IMR-90 (cell line): ENCODE data around the gene KCNQ2. TPM values are rescaled to one million over a fixed set of nuclear protein-coding genes. Genes with fewer than 3 reads are reported as not detected.

Experiments
- ATAC-seq: fragments of 200-7000 bp; cut with Tn5 transposase; 2 replicates; pipeline ENCODE4 v1.9.1; 2020; ENCODE audit warnings: low read depth, mild to moderate bottlenecking, moderate library complexity
- BruUV-seq: library from RNA; stranded (reverse); fragments of 400-500 nt; replicated peaks from 2 replicates; lab custom pipeline; 2021; lab: Mats Ljungman, UMichigan
- CTCF ChIA-PET: fragments of 300-600 bp; formaldehyde crosslinking; extraction: SDS; loops from one replicate; lab custom pipeline; 2021; ENCODE audit warnings: antibody characterized with exemption; lab: Yijun Ruan, JAX
- POLR2A ChIA-PET: fragments of 300-600 bp; sonication (Branson Sonifier 250); formaldehyde crosslinking; loops from one replicate; lab custom pipeline; 2022; ENCODE audit warnings: antibody characterized with exemption; ENCODE audit not compliant: unreplicated experiment; lab: Charles Lee
- DNase-seq: peaks from one replicate; pipeline ENCODE4 v3.0.0; 2013
- H2AFZ ChIP-seq: replicated peaks from 2 replicates; pipeline ENCODE3; 2013; ENCODE audit warnings: low read length, mild to moderate bottlenecking; ENCODE audit not compliant: poor library complexity
- H2AK5ac ChIP-seq: 2 replicates; pipeline ENCODE4 v1.6.1; 2013; ENCODE audit warnings: low read depth, low read length, inconsistent platforms
- H2AK9ac ChIP-seq: replicated peaks from 2 replicates; pipeline ENCODE3; 2013; ENCODE audit warnings: mild to moderate bottlenecking, low read depth, low read length, moderate library complexity; ENCODE audit not compliant: poor library complexity
- H2BK120ac ChIP-seq: 2 replicates; pipeline ENCODE4 v1.6.1; 2013; ENCODE audit warnings: low read depth, low read length, inconsistent platforms
- H2BK15ac ChIP-seq: 3 replicates; pipeline ENCODE4 v1.6.1; 2013; ENCODE audit warnings: low read depth, low read length, inconsistent platforms
- H2BK20ac ChIP-seq: 2 replicates; pipeline ENCODE4 v1.6.1; 2013; ENCODE audit warnings: low read depth, mild to moderate bottlenecking, inconsistent platforms, low read length, moderate library complexity
- H2BK5ac ChIP-seq: 2 replicates; pipeline ENCODE4 v1.6.1; 2013; ENCODE audit warnings: mild to moderate bottlenecking, low read depth, low read length, inconsistent platforms; ENCODE audit not compliant: poor library complexity, severe bottlenecking
- H3K14ac ChIP-seq: replicated peaks from 2 replicates; pipeline ENCODE4 v1.6.1; 2013; ENCODE audit warnings: low read depth, low read length, inconsistent platforms
- H3K18ac ChIP-seq: 2 replicates; pipeline ENCODE4 v1.6.1; 2013; ENCODE audit warnings: low read depth, low read length, control low read depth
- H3K23ac ChIP-seq: 2 replicates; pipeline ENCODE4 v1.6.1; 2013; ENCODE audit warnings: low read depth, low read length, inconsistent platforms
- H3K27ac ChIP-seq: 2 replicates; pipeline ENCODE4 v1.5.1; 2013; ENCODE audit warnings: mild to moderate bottlenecking, control low read depth, low read length; ENCODE audit not compliant: insufficient read depth
- H3K27me3 ChIP-seq: 2 replicates; pipeline ENCODE4 v1.6.1; 2013; ENCODE audit warnings: low read length; ENCODE audit not compliant: control insufficient read depth, insufficient read depth
- H3K36me3 ChIP-seq: 2 replicates; pipeline ENCODE4 v1.6.1; 2013; ENCODE audit warnings: low read length, mixed read lengths; ENCODE audit not compliant: control insufficient read depth, insufficient read depth
- H3K4ac ChIP-seq: 2 replicates; pipeline ENCODE4 v1.6.1; 2013; ENCODE audit warnings: low read depth, low read length, inconsistent platforms
- H3K4me1 ChIP-seq: 2 replicates; pipeline ENCODE4 v1.6.1; 2013; ENCODE audit warnings: low read length, mixed read lengths; ENCODE audit not compliant: control insufficient read depth, insufficient read depth
- H3K4me2 ChIP-seq: 2 replicates; pipeline ENCODE4 v1.6.1; 2013; ENCODE audit warnings: low read depth, mild to moderate bottlenecking, control low read depth, low read length, moderate library complexity
- H3K4me3 ChIP-seq: 2 replicates; pipeline ENCODE4 v1.5.1; 2013; ENCODE audit warnings: low read depth, mild to moderate bottlenecking, control low read depth, low read length, moderate library complexity; ENCODE audit not compliant: insufficient read depth
- H3K56ac ChIP-seq: 2 replicates; pipeline ENCODE4 v1.6.1; 2013; ENCODE audit warnings: low read length, inconsistent platforms; ENCODE audit not compliant: insufficient read depth; ENCODE audit errors: extremely low read depth
- H3K79me1 ChIP-seq, 2 experiments: 2 replicates each; pipeline ENCODE4 v1.6.1; 2013; ENCODE audit warnings: low read length in 2 of 2, inconsistent platforms in 1 of 2, low read depth in 1 of 2
- H3K9ac ChIP-seq: 2 replicates; pipeline ENCODE4 v1.6.1; 2013; ENCODE audit warnings: low read depth, low read length, control low read depth
- H3K9me1 ChIP-seq: 2 replicates; pipeline ENCODE4 v1.6.1; 2013; ENCODE audit warnings: low read length, inconsistent platforms; ENCODE audit not compliant: insufficient read depth
- H3K9me3 ChIP-seq: 2 replicates; pipeline ENCODE4 v1.6.1; 2013; ENCODE audit warnings: low read length; ENCODE audit not compliant: control insufficient read depth, insufficient read depth
- H4K20me1 ChIP-seq: 2 replicates; pipeline ENCODE4 v1.6.1; 2013; ENCODE audit warnings: low read length, inconsistent platforms; ENCODE audit not compliant: insufficient read depth
- H4K5ac ChIP-seq: 2 replicates; pipeline ENCODE4 v1.6.1; 2013; ENCODE audit warnings: mild to moderate bottlenecking, low read depth, low read length, control low read depth
- H4K8ac ChIP-seq, 2 experiments: 2 replicates each; pipeline ENCODE4 v1.6.1; 2013; ENCODE audit warnings: low read depth in 2 of 2, low read length in 2 of 2, control low read depth in 1 of 2, inconsistent platforms in 1 of 2
- H4K91ac ChIP-seq: 2 replicates; pipeline ENCODE4 v1.6.1; 2013; ENCODE audit warnings: low read depth, low read length, inconsistent platforms; ENCODE audit not compliant: insufficient read depth
- BHLHE40 ChIP-seq: fragments of 150-350 bp; IDR thresholded peaks from 2 replicates; pipeline ENCODE4 v1.6.1; 2016; ENCODE audit warnings: mild to moderate bottlenecking, low read depth, low read length
- CEBPB ChIP-seq: IDR thresholded peaks from 2 replicates; pipeline ENCODE4 v1.6.1; 2012; ENCODE audit warnings: low read depth, low read length, improper control_type of control experiment
- CHD1 ChIP-seq: IDR thresholded peaks from 2 replicates; pipeline ENCODE4 v1.6.1; 2012; ENCODE audit warnings: low read depth, low read length, improper control_type of control experiment
- CTCF ChIP-seq: conservative IDR thresholded peaks from 2 replicates; pipeline ENCODE4 v1.5.1; 2012; ENCODE audit warnings: mild to moderate bottlenecking, low read depth, low read length, improper control_type of control experiment
- ELK1 ChIP-seq: fragments of 150-350 bp; IDR thresholded peaks from 2 replicates; pipeline ENCODE4 v1.6.1; 2016; ENCODE audit warnings: low read depth, mild to moderate bottlenecking, low read length, moderate library complexity, borderline replicate concordance
- FOS ChIP-seq: fragments of 150-350 bp; IDR thresholded peaks from 2 replicates; pipeline ENCODE4 v1.6.1; 2016; ENCODE audit warnings: low read depth, low read length
- MAFK ChIP-seq: IDR thresholded peaks from 2 replicates; pipeline ENCODE4 v1.6.1; 2012; ENCODE audit warnings: low read depth, low read length, improper control_type of control experiment
- MAZ ChIP-seq: IDR thresholded peaks from 2 replicates; pipeline ENCODE4 v1.6.1; 2012; ENCODE audit warnings: low read depth, mild to moderate bottlenecking, low read length, improper control_type of control experiment, moderate library complexity, borderline replicate concordance
- MXI1 ChIP-seq: IDR thresholded peaks from 2 replicates; pipeline ENCODE4 v1.6.1; 2012; ENCODE audit warnings: low read depth, mild to moderate bottlenecking, low read length, moderate library complexity, borderline replicate concordance
- NFE2L2 ChIP-seq: fragments of 150-350 bp; IDR thresholded peaks from 2 replicates; pipeline ENCODE4 v1.6.1; 2016; ENCODE audit warnings: low read depth, mild to moderate bottlenecking, low read length
- POLR2A ChIP-seq: IDR thresholded peaks from 2 replicates; pipeline ENCODE4 v1.6.1; 2012; ENCODE audit warnings: mild to moderate bottlenecking, low read depth, low read length
- RAD21 ChIP-seq: IDR thresholded peaks from 2 replicates; pipeline ENCODE4 v1.6.1; 2012; ENCODE audit warnings: low read length, improper control_type of control experiment
- RCOR1 ChIP-seq: IDR thresholded peaks from 2 replicates; pipeline ENCODE4 v1.6.1; 2012; ENCODE audit warnings: mild to moderate bottlenecking, low read length, improper control_type of control experiment; ENCODE audit not compliant: insufficient replicate concordance
- RFX5 ChIP-seq: IDR thresholded peaks from 2 replicates; pipeline ENCODE4 v1.8.0; 2012; ENCODE audit warnings: low read depth, mild to moderate bottlenecking, low read length, moderate library complexity
- SMC3 ChIP-seq: fragments of 150-350 bp; IDR thresholded peaks from 2 replicates; pipeline ENCODE4 v1.6.1; 2016; ENCODE audit warnings: low read depth, mild to moderate bottlenecking, antibody characterized with exemption, low read length, moderate library complexity
- USF2 ChIP-seq: fragments of 150-350 bp; IDR thresholded peaks from 2 replicates; pipeline ENCODE4 v1.6.1; 2017; ENCODE audit warnings: mild to moderate bottlenecking, antibody characterized with exemption, low read length, low read depth
- WGBS, 2 experiments: methylation state at CpG; one replicate each; pipeline versions ENCODE4 v1.1.5 to v1.1.7; 2013; ENCODE audit warnings: missing lambda C conversion rate in 2 of 2; ENCODE audit not compliant: insufficient read length in 1 of 2; ENCODE audit errors: extremely low coverage in 2 of 2; 5-methylcytosine and 5-hydroxymethylcytosine counted together
- dilution Hi-C: fragments of 300-500 bp; cut with HindIII; formaldehyde crosslinking; loops from one replicate; pipeline ENCODE4 v1.14.3; 2018; ENCODE audit warnings: low sequenced_read_pairs; ENCODE audit not compliant: unreplicated experiment
- in situ Hi-C: fragments of 300-500 bp; cut with MboI; formaldehyde crosslinking; loops from 3 replicates; pipeline ENCODE4 v1.14.3; 2019; ENCODE audit warnings: low sequenced_read_pairs, inconsistent platforms, mixed read lengths
- intact Hi-C: fragments of 100-400 bp; cut with micrococcal nuclease; formaldehyde crosslinking; loops from 2 replicates; pipeline ENCODE4 v1.10.0; 2022
- polyA plus RNA-seq, 3 experiments: library from polyadenylated mRNA; depleted of rRNA; stranded (reverse); fragments of >200 nt; gene quantifications; 2 replicates each; pipeline ENCODE4 v1.2.3, GENCODE V29; 2012; ENCODE audit warnings: low replicate concordance in 1 of 3
- total RNA-seq: library from RNA; depleted of rRNA; stranded (reverse); fragments of >200 nt; gene quantifications from 2 replicates; pipeline ENCODE4 v1.2.3, GENCODE V29; 2012

Gene KCNQ2
- total and polyA plus RNA-seq, 2 of the 4 experiments (the other 2 are of a cell fraction): 0.02 TPM; not detected in 1

- Histone ChIP-seq H3K4ac (no peak overlapping the region), H3K9ac (no peak overlapping the region), H2BK5ac (no peak overlapping the region), H4K5ac (no peak overlapping the region), H2AK5ac (no peak overlapping the region), H3K23ac (no peak overlapping the region), H2BK15ac (no peak overlapping the region), H3K56ac (no peak overlapping the region), H4K20me1 (no peaks in the 10 kb centered on the region), H3K27ac (no peak overlapping the region), H2AK9ac (no peak overlapping the region), H3K4me3 (no peak overlapping the region), H4K8ac (no peak overlapping the region), H3K18ac (no peak overlapping the region), H3K36me3 (no peaks in the 10 kb centered on the region), H3K27me3 (peaks cover 18% of the 10 kb centered on the region), H3K9me3 (no peaks in the 10 kb centered on the region), H3K79me1 (no peaks in the 10 kb centered on the region), H3K14ac (no peak overlapping the region), H3K9me1 (no peaks in the 10 kb centered on the region), H2AFZ (no peak overlapping the region), H4K91ac (no peak overlapping the region), H2BK120ac (no peak overlapping the region), H2BK20ac (no peak overlapping the region), H3K4me1 (no peaks in the 10 kb centered on the region), H3K4me2 (no peak overlapping the region)
- no peak for DNase-seq
- TF ChIP-seq CHD1 (no peak), RCOR1 (no peak), RAD21 (no peak), FOS (no peak), MXI1 (no peak), NFE2L2 (no peak), MAFK (no peak), ELK1 (no peak), CEBPB (no peak), SMC3 (no peak), CTCF (no peak), RFX5 (no peak), POLR2A (no peak), MAZ (no peak), USF2 (no peak), BHLHE40 (no peak)
- ATAC-seq: no peak
- ChIA-PET POLR2A (no interaction called here), CTCF (no interaction called here)
- intact Hi-C loops: no loop called here
- BruUV-seq: no TSS peak
- WGBS, 2 experiments: 81% methylated on average over 19 of the region's 25 CpGs; no CpG with 5 or more reads in 1 of the 2 experiments
- dilution Hi-C loops: no loop called here
- in situ Hi-C loops: no loop called here
Observed at GRCh38 chr20:63424613-63425012, 47.8 kb downstream of the KCNQ2 start.
